HepG2 (cell line): ENCODE measurements around the gene FSIP1. TPM values are rescaled to one million over a fixed set of nuclear protein-coding genes. Genes with fewer than 3 reads are reported as not detected.
A peak's percentile ranks its signal among the peaks of the same experiment; 100 is the strongest.

ENCODE experiments used
- ARID2 ChIP-seq: sonication (generic); formaldehyde crosslinking; IDR thresholded peaks from 2 replicates; pipeline ENCODE4 v1.8.1; 2022; ENCODE audit warnings: mild to moderate bottlenecking, missing genetic modification reagents, borderline replicate concordance
- HNF4G ChIP-seq, 2 experiments: sonication (generic) in 1 of 2; formaldehyde crosslinking in 1 of 2; IDR thresholded peaks; 2 replicates each; pipeline versions ENCODE4 v1.4.0 to v1.6.1; 2011 to 2020; ENCODE audit warnings: borderline replicate concordance in 2 of 2, low read depth in 2 of 2, mild to moderate bottlenecking in 2 of 2, low read length in 1 of 2, missing genetic modification reagents in 1 of 2, moderate library complexity in 1 of 2
- IKZF4 ChIP-seq: sonication (generic); formaldehyde crosslinking; IDR thresholded peaks from 2 replicates; pipeline ENCODE4 v1.5.1; 2020; ENCODE audit warnings: borderline replicate concordance, mild to moderate bottlenecking, low read depth, missing genetic modification reagents; ENCODE audit errors: not compliant biosample characterization
- IRF2 ChIP-seq: IDR thresholded peaks from 2 replicates; pipeline ENCODE4 v1.6.1; 2018; ENCODE audit warnings: missing genetic modification reagents, missing compliant biosample characterization
- NFAT5 ChIP-seq: sonication (generic); formaldehyde crosslinking; IDR thresholded peaks from 2 replicates; pipeline ENCODE4 v1.4.0; 2020; ENCODE audit warnings: missing genetic modification reagents
- RBM22 ChIP-seq: fragments of 200-400 bp; formaldehyde crosslinking; optimal IDR thresholded peaks from 2 replicates; pipeline ENCODE3; 2017; ENCODE audit warnings: mild to moderate bottlenecking, low read length, moderate library complexity
- RXRB ChIP-seq: IDR thresholded peaks from 2 replicates; pipeline ENCODE4 v1.6.1; 2016; ENCODE audit warnings: borderline replicate concordance, missing genetic modification reagents, missing compliant biosample characterization
- TBX2 ChIP-seq: sonication (generic); formaldehyde crosslinking; IDR thresholded peaks from 2 replicates; pipeline ENCODE4 v1.5.0; 2020; ENCODE audit warnings: missing genetic modification reagents, mild to moderate bottlenecking, borderline replicate concordance
- ZNF407 ChIP-seq: sonication (generic); formaldehyde crosslinking; IDR thresholded peaks from one replicate; pipeline ENCODE4 v1.5.1; 2020; ENCODE audit warnings: mild to moderate bottlenecking, missing genetic modification reagents; ENCODE audit errors: not compliant biosample characterization
- ZNF556 ChIP-seq: sonication (generic); formaldehyde crosslinking; IDR thresholded peaks from 2 replicates; pipeline ENCODE4 v1.4.0; 2020; ENCODE audit warnings: mild to moderate bottlenecking, missing genetic modification reagents, borderline replicate concordance
- polyA plus RNA-seq, 8 experiments: library from polyadenylated mRNA; depleted of rRNA in 3 of 8; stranded (reverse) in 7 of 8; unstranded in 1 of 8; fragments of >200 nt; fragmentation: Illumina TruSeq in 4 of 8; extraction: Trizol in 4 of 8; gene quantifications; 2 replicates each; pipeline versions ENCODE4 v1.2.1 to v1.2.3, GENCODE V29; 2011 to 2016; ENCODE audit warnings: low read depth in 4 of 8, missing spikeins in 1 of 8, mixed read lengths in 1 of 8; ENCODE audit not compliant: insufficient read depth in 1 of 8
- total RNA-seq, 5 experiments: library from RNA; depleted of rRNA; stranded (reverse); fragments of >200 nt; fragmentation: Illumina TruSeq; extraction: Trizol; gene quantifications; 2 replicates each; pipeline ENCODE4 v1.2.3, GENCODE V29; 2016; ENCODE audit warnings: low read depth in 1 of 5
- TF ChIP-seq, protein P1 (sequence below), 2 experiments: fragments of 450-650 bp in 1 of 2; sonication (generic) in 1 of 2; formaldehyde crosslinking; IDR thresholded peaks; 2 replicates each; pipeline versions ENCODE4 v1.5.0 to v1.8.0; 2020 to 2022; ENCODE audit warnings: mild to moderate bottlenecking in 1 of 2, missing genetic modification reagents in 1 of 2
- TF ChIP-seq, protein P2 (sequence below): IDR thresholded peaks from 2 replicates; pipeline ENCODE4 v1.6.1; 2016; ENCODE audit warnings: missing biosample characterization, missing genetic modification reagents, low read depth

Gene FSIP1
- total and polyA plus RNA-seq, 2 of the 13 experiments (the other 11 are each of a cell fraction or from before 2014, with no cell fraction given), result 0.18 TPM; not detected in 1

DNA sequence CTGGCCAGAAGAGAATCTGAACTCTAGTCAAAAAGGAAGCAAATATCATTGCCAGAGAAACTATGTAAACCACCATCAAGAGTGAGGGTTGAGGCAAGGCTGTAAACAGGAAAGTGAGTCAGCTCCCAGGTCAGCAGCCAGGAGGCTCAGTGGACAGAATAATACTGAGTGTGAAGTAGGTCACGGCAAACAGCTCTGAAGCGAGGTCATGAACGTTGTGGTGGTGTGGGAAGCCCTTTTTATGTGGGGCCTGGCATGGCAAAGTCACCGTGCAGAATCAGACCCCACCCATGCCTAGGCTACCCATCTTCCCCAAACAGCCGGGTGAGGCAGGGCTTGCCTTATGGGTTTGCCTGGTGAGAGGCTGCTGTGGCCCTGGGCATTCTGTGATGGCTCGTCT, 157.8 kb downstream of the FSIP1 start (continued):
- TF ChIP-seq ZNF407 (CRISPR knock-in tag), result no peak
- TF ChIP-seq, protein P1, sequence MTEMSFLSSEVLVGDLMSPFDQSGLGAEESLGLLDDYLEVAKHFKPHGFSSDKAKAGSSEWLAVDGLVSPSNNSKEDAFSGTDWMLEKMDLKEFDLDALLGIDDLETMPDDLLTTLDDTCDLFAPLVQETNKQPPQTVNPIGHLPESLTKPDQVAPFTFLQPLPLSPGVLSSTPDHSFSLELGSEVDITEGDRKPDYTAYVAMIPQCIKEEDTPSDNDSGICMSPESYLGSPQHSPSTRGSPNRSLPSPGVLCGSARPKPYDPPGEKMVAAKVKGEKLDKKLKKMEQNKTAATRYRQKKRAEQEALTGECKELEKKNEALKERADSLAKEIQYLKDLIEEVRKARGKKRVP (CRISPR knock-in tag; IDR thresholded peaks at IDR 0.05), result no peak
- no peak for TF ChIP-seq RBM22
- TF ChIP-seq IKZF4, result no peak
- no peak for TF ChIP-seq NFAT5 (CRISPR knock-in tag)
- 0 out of 2 replicates have a peak, but pooled peaks have one; percentile 15 for TF ChIP-seq IRF2 (CRISPR knock-in tag)
- TF ChIP-seq, protein P2, sequence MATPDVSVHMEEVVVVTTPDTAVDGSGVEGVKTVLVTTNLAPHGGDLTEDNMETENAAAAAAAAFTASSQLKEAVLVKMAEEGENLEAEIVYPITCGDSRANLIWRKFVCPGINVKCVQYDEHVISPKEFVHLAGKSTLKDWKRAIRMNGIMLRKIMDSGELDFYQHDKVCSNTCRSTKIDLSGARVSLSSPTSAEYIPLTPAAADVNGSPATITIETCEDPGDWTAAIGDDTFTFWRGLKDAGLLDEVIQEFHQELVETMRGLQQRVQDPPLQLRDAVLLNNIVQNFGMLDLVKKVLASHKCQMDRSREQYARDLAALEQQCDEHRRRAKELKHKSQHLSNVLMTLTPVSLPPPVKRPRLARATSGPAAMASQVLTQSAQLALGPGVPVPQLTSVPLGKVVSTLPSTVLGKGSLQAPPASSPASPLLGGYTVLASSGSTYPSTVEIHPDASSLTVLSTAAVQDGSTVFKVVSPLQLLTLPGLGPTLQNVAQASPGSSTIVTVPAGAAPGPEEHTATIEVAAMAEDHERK, result no peak
- no peak for TF ChIP-seq ARID2
- TF ChIP-seq ZNF556 (CRISPR knock-in tag), result no peak
- peak; percentile 80 for TF ChIP-seq RXRB (CRISPR knock-in tag)
- 0 out of 2 replicates have a peak, but pooled peaks have one; percentile 68 for TF ChIP-seq TBX2 (CRISPR knock-in tag)
- TF ChIP-seq HNF4G (IDR thresholded peaks at IDR 0.05; ENCODE audit: borderline replicate concordance, low read depth, low read length), result no peak
- no peak; the same call in 1 of the 2 replicates for TF ChIP-seq HNF4G (CRISPR knock-in tag; IDR thresholded peaks at IDR 0.05; ENCODE audit: borderline replicate concordance, low read depth)
